IMR-90 (cell line): ENCODE measurements around the gene LDLRAD4. TPM values are rescaled to one million over a fixed set of nuclear protein-coding genes. Genes with fewer than 3 reads are reported as not detected.
A peak's percentile ranks its signal among the peaks of the same experiment; 100 is the strongest.

Source experiments
- ATAC-seq: fragments of 200-7000 bp; cut with Tn5 transposase; 2 replicates; pipeline ENCODE4 v1.9.1; 2020; ENCODE audit warnings: low read depth, mild to moderate bottlenecking, moderate library complexity
- BruUV-seq: library from RNA; stranded (reverse); fragments of 400-500 nt; replicated peaks from 2 replicates; lab custom pipeline; 2021; lab: Mats Ljungman, UMichigan
- CTCF ChIA-PET: fragments of 300-600 bp; formaldehyde crosslinking; extraction: SDS; loops from one replicate; lab custom pipeline; 2021; ENCODE audit warnings: antibody characterized with exemption; lab: Yijun Ruan, JAX
- POLR2A ChIA-PET: fragments of 300-600 bp; sonication (Branson Sonifier 250); formaldehyde crosslinking; loops from one replicate; lab custom pipeline; 2022; ENCODE audit warnings: antibody characterized with exemption; ENCODE audit not compliant: unreplicated experiment; lab: Charles Lee
- DNase-seq: peaks from one replicate; pipeline ENCODE4 v3.0.0; 2013
- H2AFZ ChIP-seq: replicated peaks from 2 replicates; pipeline ENCODE3; 2013; ENCODE audit warnings: low read length, mild to moderate bottlenecking; ENCODE audit not compliant: poor library complexity
- H2AK5ac ChIP-seq: 2 replicates; pipeline ENCODE4 v1.6.1; 2013; ENCODE audit warnings: low read depth, low read length, inconsistent platforms
- H2AK9ac ChIP-seq: replicated peaks from 2 replicates; pipeline ENCODE3; 2013; ENCODE audit warnings: mild to moderate bottlenecking, low read depth, low read length, moderate library complexity; ENCODE audit not compliant: poor library complexity
- H2BK120ac ChIP-seq: 2 replicates; pipeline ENCODE4 v1.6.1; 2013; ENCODE audit warnings: low read depth, low read length, inconsistent platforms
- H2BK15ac ChIP-seq: 3 replicates; pipeline ENCODE4 v1.6.1; 2013; ENCODE audit warnings: low read depth, low read length, inconsistent platforms
- H2BK20ac ChIP-seq: 2 replicates; pipeline ENCODE4 v1.6.1; 2013; ENCODE audit warnings: low read depth, mild to moderate bottlenecking, inconsistent platforms, low read length, moderate library complexity
- H2BK5ac ChIP-seq: 2 replicates; pipeline ENCODE4 v1.6.1; 2013; ENCODE audit warnings: mild to moderate bottlenecking, low read depth, low read length, inconsistent platforms; ENCODE audit not compliant: poor library complexity, severe bottlenecking
- H3K14ac ChIP-seq: replicated peaks from 2 replicates; pipeline ENCODE4 v1.6.1; 2013; ENCODE audit warnings: low read depth, low read length, inconsistent platforms
- H3K18ac ChIP-seq: 2 replicates; pipeline ENCODE4 v1.6.1; 2013; ENCODE audit warnings: low read depth, low read length, control low read depth
- H3K23ac ChIP-seq: 2 replicates; pipeline ENCODE4 v1.6.1; 2013; ENCODE audit warnings: low read depth, low read length, inconsistent platforms
- H3K27ac ChIP-seq: 2 replicates; pipeline ENCODE4 v1.5.1; 2013; ENCODE audit warnings: mild to moderate bottlenecking, control low read depth, low read length; ENCODE audit not compliant: insufficient read depth
- H3K27me3 ChIP-seq: 2 replicates; pipeline ENCODE4 v1.6.1; 2013; ENCODE audit warnings: low read length; ENCODE audit not compliant: control insufficient read depth, insufficient read depth
- H3K36me3 ChIP-seq: 2 replicates; pipeline ENCODE4 v1.6.1; 2013; ENCODE audit warnings: low read length, mixed read lengths; ENCODE audit not compliant: control insufficient read depth, insufficient read depth
- H3K4ac ChIP-seq: 2 replicates; pipeline ENCODE4 v1.6.1; 2013; ENCODE audit warnings: low read depth, low read length, inconsistent platforms
- H3K4me1 ChIP-seq: 2 replicates; pipeline ENCODE4 v1.6.1; 2013; ENCODE audit warnings: low read length, mixed read lengths; ENCODE audit not compliant: control insufficient read depth, insufficient read depth
- H3K4me2 ChIP-seq: 2 replicates; pipeline ENCODE4 v1.6.1; 2013; ENCODE audit warnings: low read depth, mild to moderate bottlenecking, control low read depth, low read length, moderate library complexity
- H3K4me3 ChIP-seq: 2 replicates; pipeline ENCODE4 v1.5.1; 2013; ENCODE audit warnings: low read depth, mild to moderate bottlenecking, control low read depth, low read length, moderate library complexity; ENCODE audit not compliant: insufficient read depth
- H3K56ac ChIP-seq: 2 replicates; pipeline ENCODE4 v1.6.1; 2013; ENCODE audit warnings: low read length, inconsistent platforms; ENCODE audit not compliant: insufficient read depth; ENCODE audit errors: extremely low read depth
- H3K79me1 ChIP-seq, 2 experiments: 2 replicates each; pipeline ENCODE4 v1.6.1; 2013; ENCODE audit warnings: low read length in 2 of 2, inconsistent platforms in 1 of 2, low read depth in 1 of 2
- H3K9ac ChIP-seq: 2 replicates; pipeline ENCODE4 v1.6.1; 2013; ENCODE audit warnings: low read depth, low read length, control low read depth
- H3K9me1 ChIP-seq: 2 replicates; pipeline ENCODE4 v1.6.1; 2013; ENCODE audit warnings: low read length, inconsistent platforms; ENCODE audit not compliant: insufficient read depth
- H3K9me3 ChIP-seq: 2 replicates; pipeline ENCODE4 v1.6.1; 2013; ENCODE audit warnings: low read length; ENCODE audit not compliant: control insufficient read depth, insufficient read depth
- H4K20me1 ChIP-seq: 2 replicates; pipeline ENCODE4 v1.6.1; 2013; ENCODE audit warnings: low read length, inconsistent platforms; ENCODE audit not compliant: insufficient read depth
- H4K5ac ChIP-seq: 2 replicates; pipeline ENCODE4 v1.6.1; 2013; ENCODE audit warnings: mild to moderate bottlenecking, low read depth, low read length, control low read depth
- H4K8ac ChIP-seq, 2 experiments: 2 replicates each; pipeline ENCODE4 v1.6.1; 2013; ENCODE audit warnings: low read depth in 2 of 2, low read length in 2 of 2, control low read depth in 1 of 2, inconsistent platforms in 1 of 2
- H4K91ac ChIP-seq: 2 replicates; pipeline ENCODE4 v1.6.1; 2013; ENCODE audit warnings: low read depth, low read length, inconsistent platforms; ENCODE audit not compliant: insufficient read depth
- CTCF ChIP-seq: conservative IDR thresholded peaks from 2 replicates; pipeline ENCODE4 v1.5.1; 2012; ENCODE audit warnings: mild to moderate bottlenecking, low read depth, low read length, improper control_type of control experiment
- ELK1 ChIP-seq: fragments of 150-350 bp; IDR thresholded peaks from 2 replicates; pipeline ENCODE4 v1.6.1; 2016; ENCODE audit warnings: low read depth, mild to moderate bottlenecking, low read length, moderate library complexity, borderline replicate concordance
- MXI1 ChIP-seq: IDR thresholded peaks from 2 replicates; pipeline ENCODE4 v1.6.1; 2012; ENCODE audit warnings: low read depth, mild to moderate bottlenecking, low read length, moderate library complexity, borderline replicate concordance
- NFE2L2 ChIP-seq: fragments of 150-350 bp; IDR thresholded peaks from 2 replicates; pipeline ENCODE4 v1.6.1; 2016; ENCODE audit warnings: low read depth, mild to moderate bottlenecking, low read length
- RAD21 ChIP-seq: IDR thresholded peaks from 2 replicates; pipeline ENCODE4 v1.6.1; 2012; ENCODE audit warnings: low read length, improper control_type of control experiment
- RCOR1 ChIP-seq: IDR thresholded peaks from 2 replicates; pipeline ENCODE4 v1.6.1; 2012; ENCODE audit warnings: mild to moderate bottlenecking, low read length, improper control_type of control experiment; ENCODE audit not compliant: insufficient replicate concordance
- RFX5 ChIP-seq: IDR thresholded peaks from 2 replicates; pipeline ENCODE4 v1.8.0; 2012; ENCODE audit warnings: low read depth, mild to moderate bottlenecking, low read length, moderate library complexity
- WGBS, 2 experiments: methylation state at CpG; one replicate each; pipeline versions ENCODE4 v1.1.5 to v1.1.7; 2013; ENCODE audit warnings: missing lambda C conversion rate in 2 of 2; ENCODE audit not compliant: insufficient read length in 1 of 2; ENCODE audit errors: extremely low coverage in 2 of 2; 5-methylcytosine and 5-hydroxymethylcytosine counted together
- dilution Hi-C: fragments of 300-500 bp; cut with HindIII; formaldehyde crosslinking; loops from one replicate; pipeline ENCODE4 v1.14.3; 2018; ENCODE audit warnings: low sequenced_read_pairs; ENCODE audit not compliant: unreplicated experiment
- in situ Hi-C: fragments of 300-500 bp; cut with MboI; formaldehyde crosslinking; loops from 3 replicates; pipeline ENCODE4 v1.14.3; 2019; ENCODE audit warnings: low sequenced_read_pairs, inconsistent platforms, mixed read lengths
- intact Hi-C: fragments of 100-400 bp; cut with micrococcal nuclease; formaldehyde crosslinking; loops from 2 replicates; pipeline ENCODE4 v1.10.0; 2022
- polyA plus RNA-seq, 3 experiments: library from polyadenylated mRNA; depleted of rRNA; stranded (reverse); fragments of >200 nt; gene quantifications; 2 replicates each; pipeline ENCODE4 v1.2.3, GENCODE V29; 2012; ENCODE audit warnings: low replicate concordance in 1 of 3
- total RNA-seq: library from RNA; depleted of rRNA; stranded (reverse); fragments of >200 nt; gene quantifications from 2 replicates; pipeline ENCODE4 v1.2.3, GENCODE V29; 2012

LDLRAD4 gene
- total and polyA plus RNA-seq, 2 of the 4 experiments (the other 2 are of a cell fraction): not detected

GRCh38 chr18:13276530-13277520 is 58.3 kb downstream of the LDLRAD4 start:
- no peaks in the 10 kb centered on the region; the same call in none of the 2 replicates for H3K27me3 ChIP-seq
- H4K8ac ChIP-seq: no peak overlapping the region
- H3K36me3 ChIP-seq: no peaks in the 10 kb centered on the region
- H3K9ac ChIP-seq: no peak overlapping the region
- H2AK5ac ChIP-seq: no peak overlapping the region
- ChIA-PET CTCF (no interaction called here), POLR2A (no interaction called here)
- no TSS peak for BruUV-seq
- no peaks in the 10 kb centered on the region for H3K4me1 ChIP-seq
- TF ChIP-seq RAD21 (no peak), MXI1 (no peak), RFX5 (no peak), ELK1 (no peak), RCOR1 (no peak), CTCF (no peak), NFE2L2 (no peak)
- H2BK15ac ChIP-seq: no peak overlapping the region
- H3K4me2 ChIP-seq: no peak overlapping the region
- DNase-seq (no peak), ATAC-seq (no peak)
- H3K9me3 ChIP-seq: no peaks in the 10 kb centered on the region
- intact Hi-C loops: no loop called here
- no peak overlapping the region for H3K23ac ChIP-seq
- H2AK9ac ChIP-seq: no peak overlapping the region
- H3K9me1 ChIP-seq: no peaks in the 10 kb centered on the region
- no peaks in the 10 kb centered on the region for H4K20me1 ChIP-seq
- H3K14ac ChIP-seq: no peak overlapping the region
- dilution Hi-C loops: no loop called here
- H3K56ac ChIP-seq: no peak overlapping the region
- in situ Hi-C loops: no loop called here
- H3K79me1 ChIP-seq: no peaks in the 10 kb centered on the region
- H3K4ac ChIP-seq: no peak overlapping the region
- no peak overlapping the region for H3K4me3 ChIP-seq
- 85% methylated on average over 11 of the region's 23 CpGs; no CpG with 5 or more reads in 1 of the 2 experiments for WGBS, 2 experiments
- no peak overlapping the region for H2BK20ac ChIP-seq
- H3K27ac ChIP-seq: no peak overlapping the region
- peak overlapping the region; percentile 14 for H2AFZ ChIP-seq
- H2BK5ac ChIP-seq: no peak overlapping the region
- H4K5ac ChIP-seq: no peak overlapping the region
- H2BK120ac ChIP-seq: no peak overlapping the region
- H3K18ac ChIP-seq: no peak overlapping the region
- H4K91ac ChIP-seq: no peak overlapping the region
